Common myeloid progenitor, CD34-positive (primary cell): ENCODE measurements around the gene ZBTB14. TPM values are rescaled to one million over a fixed set of nuclear protein-coding genes. Genes with fewer than 3 reads are reported as not detected.
A peak's percentile ranks its signal among the peaks of the same experiment; 100 is the strongest.

Experiments used
- CTCF ChIA-PET: fragments of 350-600 bp; sonication (Branson Sonifier 250); formaldehyde crosslinking; loops from one replicate; lab custom pipeline; 2021; ENCODE audit warnings: antibody characterized with exemption; lab: Charles Lee
- POLR2A ChIA-PET: fragments of 350-600 bp; sonication (Branson Sonifier 250); formaldehyde crosslinking; loops from one replicate; lab custom pipeline; 2021; ENCODE audit warnings: antibody characterized with exemption; lab: Charles Lee
- DNase-seq, 3 donors: peaks; one replicate each; pipeline versions ENCODE4 v3.0.0 to v3.0.0-alpha.2; 2013
- H3K27ac ChIP-seq, 2 experiments: 1 replicate in 1 of 2; 2 replicates in 1 of 2; pipeline ENCODE4 v1.7.0; 2013; ENCODE audit warnings: inconsistent platforms in 2 of 2, low read length in 2 of 2, mild to moderate bottlenecking in 2 of 2, low read depth in 1 of 2, moderate library complexity in 1 of 2; ENCODE audit not compliant: severe bottlenecking in 2 of 2, insufficient read depth in 1 of 2, poor library complexity in 1 of 2
- H3K27me3 ChIP-seq, 5 experiments: replicated peaks in 2 of 5; 1 replicate in 3 of 5; 2 replicates in 2 of 5; pipeline versions ENCODE4 v1.6.1 to v1.7.0; 2013; ENCODE audit warnings: low read length in 4 of 5, mild to moderate bottlenecking in 2 of 5, moderate library complexity in 2 of 5, inconsistent platforms in 1 of 5; ENCODE audit not compliant: insufficient read depth in 5 of 5, control insufficient read depth in 4 of 5
- H3K36me3 ChIP-seq, 4 experiments: 1 replicate in 2 of 4; 2 replicates in 2 of 4; pipeline versions ENCODE4 v1.6.1 to v1.7.0; 2013; ENCODE audit warnings: low read length in 3 of 4, control low read depth in 1 of 4, mild to moderate bottlenecking in 1 of 4; ENCODE audit not compliant: control insufficient read depth in 4 of 4, insufficient read depth in 4 of 4
- H3K4me1 ChIP-seq, 4 experiments: 1 replicate in 3 of 4; 2 replicates in 1 of 4; pipeline versions ENCODE4 v1.6.1 to v1.7.1; 2013; ENCODE audit warnings: low read length in 3 of 4, mild to moderate bottlenecking in 3 of 4, control low read depth in 1 of 4, inconsistent platforms in 1 of 4, moderate library complexity in 1 of 4; ENCODE audit not compliant: control insufficient read depth in 4 of 4, insufficient read depth in 4 of 4; ENCODE audit errors: control extremely low read depth in 1 of 4
- H3K4me3 ChIP-seq, 7 experiments: 1 replicate in 4 of 7; 2 replicates in 3 of 7; pipeline versions ENCODE4 v1.5.1 to v1.7.0; 2013; ENCODE audit warnings: mild to moderate bottlenecking in 7 of 7, low read length in 6 of 7, moderate library complexity in 6 of 7, inconsistent platforms in 2 of 7, low read depth in 2 of 7, control low read depth in 1 of 7; ENCODE audit not compliant: insufficient read depth in 4 of 7, control insufficient read depth in 1 of 7; ENCODE audit errors: extremely low read depth in 1 of 7
- H3K9me3 ChIP-seq, 5 experiments: 1 replicate in 4 of 5; 2 replicates in 1 of 5; pipeline versions ENCODE4 v1.6.1 to v1.7.1; 2013; ENCODE audit warnings: low read length in 4 of 5, mild to moderate bottlenecking in 2 of 5, inconsistent platforms in 1 of 5, low read depth in 1 of 5, moderate library complexity in 1 of 5; ENCODE audit not compliant: control insufficient read depth in 4 of 5, insufficient read depth in 2 of 5; ENCODE audit errors: control extremely low read depth in 1 of 5
- WGBS: methylation state at CpG from one replicate; pipeline ENCODE4 v1.1.5; 2013; ENCODE audit not compliant: insufficient coverage; 5-methylcytosine and 5-hydroxymethylcytosine counted together
- polyA plus RNA-seq: library from polyadenylated mRNA; unstranded; fragments of 120-200 nt; gene quantifications from one replicate; pipeline ENCODE4 v1.2.1, GENCODE V29; 2013

Gene ZBTB14, protein sequence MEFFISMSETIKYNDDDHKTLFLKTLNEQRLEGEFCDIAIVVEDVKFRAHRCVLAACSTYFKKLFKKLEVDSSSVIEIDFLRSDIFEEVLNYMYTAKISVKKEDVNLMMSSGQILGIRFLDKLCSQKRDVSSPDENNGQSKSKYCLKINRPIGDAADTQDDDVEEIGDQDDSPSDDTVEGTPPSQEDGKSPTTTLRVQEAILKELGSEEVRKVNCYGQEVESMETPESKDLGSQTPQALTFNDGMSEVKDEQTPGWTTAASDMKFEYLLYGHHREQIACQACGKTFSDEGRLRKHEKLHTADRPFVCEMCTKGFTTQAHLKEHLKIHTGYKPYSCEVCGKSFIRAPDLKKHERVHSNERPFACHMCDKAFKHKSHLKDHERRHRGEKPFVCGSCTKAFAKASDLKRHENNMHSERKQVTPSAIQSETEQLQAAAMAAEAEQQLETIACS
- 19.7 TPM for polyA plus RNA-seq

DNA sequence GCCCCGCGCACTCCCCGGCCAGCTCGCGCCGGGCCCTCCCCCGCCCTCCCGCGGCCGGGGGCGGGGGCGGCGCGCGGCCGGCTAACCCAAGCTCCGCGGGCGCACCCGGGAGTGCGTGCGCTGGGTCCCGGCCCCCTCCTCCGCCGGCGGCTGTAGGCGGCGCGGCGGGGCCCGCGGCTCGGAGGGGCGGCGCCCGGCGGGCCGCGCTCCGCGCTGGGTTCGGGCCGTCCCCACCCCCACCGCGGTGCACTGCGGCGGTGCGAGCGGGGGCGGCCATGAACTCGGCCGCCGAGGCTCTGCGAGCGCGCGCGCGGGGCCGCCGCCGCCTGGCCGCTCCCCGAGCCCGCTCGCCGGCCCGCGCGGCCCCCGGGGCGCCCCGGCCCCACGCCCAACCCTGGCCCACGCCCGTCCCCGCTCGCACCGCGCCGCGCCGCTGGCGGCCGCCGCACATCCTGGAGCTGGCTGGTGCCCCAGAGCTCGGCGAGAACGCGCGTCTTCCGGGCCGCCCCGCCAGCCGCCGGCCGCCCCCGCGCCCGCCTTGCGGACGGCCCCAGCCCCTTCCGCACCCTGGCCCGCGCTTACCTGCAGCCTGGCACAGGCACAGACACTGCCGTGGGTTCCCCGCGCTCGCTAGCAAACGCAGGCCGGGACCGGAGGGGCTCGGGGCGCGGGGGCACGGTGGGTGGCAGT, at the start of gene ZBTB14:
TSS of gene ZBTB14 (minus strand) at position 496 of the 690 bp plus-strand sequence. CDS start 2,480 bp downstream, outside the sequence.
- CTCF ChIA-PET = interaction anchor here (0.7 to 2.4 kb wide), 4 partner anchors 10 to 58 kb away, joined by 3 to 14 read pairs (median 6); no protein-coding TSS in a partner anchor
- POLR2A ChIA-PET = interaction anchor here (4.5 kb wide), 1 partner anchor 58 kb away, joined by 28 read pairs; no protein-coding TSS in a partner anchor
- Histone ChIP-seq H3K4me1 (peaks cover 8 to 26% (median 19%) of the 10 kb centered on the region in 4 experiments), H3K27me3 (no peaks in the 10 kb centered on the region), H3K9me3 (no peaks in the 10 kb centered on the region), H3K27ac (peak within 1 kb of the TSS; percentile 64 to 89), H3K4me3 (peak within 1 kb of the TSS; percentile 81 to 97 (median 92)), H3K36me3 (peaks cover 9 to 16% (median 13%) of the 10 kb centered on the region in 4 experiments)
- under 1% methylated on average over 64 of the region's 116 CpGs for WGBS
- DNase-seq = peak; percentile 58 to 87 (median 82)

DNA sequence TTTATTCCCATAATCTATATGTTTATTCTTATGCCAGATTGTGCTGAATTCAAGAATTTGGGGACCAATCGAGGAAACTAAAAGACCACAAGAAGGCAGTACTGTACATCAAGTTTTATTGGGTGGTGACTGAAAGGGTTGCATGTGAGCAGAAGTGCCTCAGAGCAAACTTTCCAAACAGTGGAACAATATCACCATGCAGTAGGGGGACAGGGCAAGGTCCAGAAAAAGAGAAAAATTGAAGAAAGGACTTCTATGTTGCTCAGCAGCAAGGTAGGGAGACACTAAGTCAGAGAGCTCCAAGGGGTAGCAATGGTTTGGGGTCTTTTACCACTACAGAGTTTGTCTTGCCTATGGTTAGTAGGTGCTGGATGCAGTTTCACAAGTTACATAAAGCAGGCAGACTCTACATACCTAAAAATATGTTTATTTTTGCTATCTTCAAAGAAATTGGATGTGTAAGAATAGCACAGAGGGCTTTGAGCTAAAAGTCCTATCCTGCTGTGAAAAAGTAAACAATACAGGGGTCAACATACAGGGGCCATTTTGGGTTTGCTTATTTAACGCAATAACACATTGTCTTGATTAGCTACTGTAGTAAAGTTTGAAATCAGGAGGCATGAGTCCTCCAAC, 43.8 kb upstream of the ZBTB14 start:
- WGBS = 100% methylated on average over 2 of the region's 2 CpGs
- Histone ChIP-seq H3K4me3 (no peak overlapping the region), H3K9me3 (peaks cover 0 to 2% (median 0%) of the 10 kb centered on the region in 5 experiments), H3K27me3 (no peaks in the 10 kb centered on the region), H3K36me3 (no peaks in the 10 kb centered on the region), H3K27ac (no peak overlapping the region), H3K4me1 (no peaks in the 10 kb centered on the region)
- CTCF ChIA-PET = no interaction called here
- POLR2A ChIA-PET = no interaction called here
- no peak for DNase-seq

DNA sequence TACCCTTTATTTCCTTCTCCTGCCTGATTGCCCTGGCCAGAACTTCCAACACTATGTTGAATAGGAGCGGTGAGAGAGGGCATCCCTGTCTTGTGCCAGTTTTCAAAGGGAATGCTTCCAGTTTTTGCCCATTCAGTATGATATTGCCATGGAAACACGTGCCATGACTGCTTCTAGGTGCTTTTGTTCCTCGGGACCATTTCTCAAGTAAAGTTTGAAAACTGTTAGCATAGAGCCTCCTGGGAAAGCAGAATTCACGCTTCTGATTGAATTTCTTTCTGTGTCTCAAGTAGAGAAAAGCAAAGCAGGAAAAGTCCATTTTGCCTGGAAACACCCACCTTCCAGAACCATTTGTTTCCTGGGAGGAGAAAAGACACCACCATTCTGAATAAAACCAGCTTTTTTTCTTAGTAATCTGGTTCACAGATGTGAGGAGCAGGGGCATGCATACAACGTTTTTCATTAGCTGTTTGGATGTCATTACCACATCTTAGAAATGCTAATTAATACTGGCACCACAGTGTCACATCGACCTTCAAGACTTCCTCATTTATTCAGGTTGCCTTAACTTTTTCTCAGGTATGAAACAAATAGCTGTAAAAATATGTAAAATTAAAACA, 39.0 kb upstream of the ZBTB14 start:
- CTCF ChIA-PET = no interaction called here
- no peak overlapping the region for H3K27ac ChIP-seq

DNA sequence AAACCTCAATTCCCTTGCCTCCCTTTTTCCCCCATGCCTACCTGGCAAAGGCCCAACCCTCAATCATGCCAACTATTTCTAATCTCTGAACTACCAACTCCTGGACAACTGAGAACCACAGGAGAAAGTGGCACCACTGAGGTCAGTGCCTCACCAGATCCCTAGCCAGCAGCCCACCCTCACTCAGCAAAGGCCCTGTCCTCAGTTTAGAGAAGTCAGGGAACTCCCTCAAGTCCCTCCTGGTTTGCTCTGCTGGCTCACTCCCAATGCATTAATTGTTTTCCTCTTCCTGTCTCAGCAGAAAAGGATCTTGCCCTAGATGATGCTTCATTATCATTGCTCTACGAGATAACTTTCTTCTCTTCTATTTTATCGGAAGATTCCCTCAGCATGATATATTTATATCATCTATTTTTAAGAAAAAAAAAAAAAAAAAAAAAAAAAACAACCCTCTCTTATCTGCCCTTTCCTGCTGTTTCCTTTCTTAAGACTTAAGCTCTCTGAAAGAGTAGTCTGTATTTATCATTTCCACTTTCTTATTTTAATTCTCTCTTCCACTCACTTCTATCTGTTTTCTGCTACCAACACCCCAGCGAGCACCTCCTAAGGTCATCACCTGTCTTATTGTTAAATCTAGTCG, 22.7 kb upstream of the ZBTB14 start:
- ChIA-PET POLR2A (no interaction called here), CTCF (no interaction called here)
- 3% methylated on average over 3 of the region's 4 CpGs for WGBS
- no peaks in the 10 kb centered on the region for H3K36me3 ChIP-seq
- H3K4me1 ChIP-seq = peaks cover 0 to 14% (median 4%) of the 10 kb centered on the region in 4 experiments
- no peaks in the 10 kb centered on the region for H3K9me3 ChIP-seq
- peak; percentile 14 to 76 (median 67) for DNase-seq
- no peak overlapping the region for H3K27ac ChIP-seq
- H3K27me3 ChIP-seq = no peaks in the 10 kb centered on the region
- peak overlapping the region in 2 of 7 experiments; percentile 2 to 20 for H3K4me3 ChIP-seq

More for the DNA sequence above, 39.0 kb upstream of the ZBTB14 start:
- POLR2A ChIA-PET = no interaction called here
- no peaks in the 10 kb centered on the region for H3K4me1 ChIP-seq
- WGBS = 55% methylated on average over 4 of the region's 6 CpGs
- H3K9me3 ChIP-seq = peaks cover 0 to 2% (median 0%) of the 10 kb centered on the region in 5 experiments
- no peaks in the 10 kb centered on the region for H3K36me3 ChIP-seq
- H3K27me3 ChIP-seq = no peaks in the 10 kb centered on the region
- H3K4me3 ChIP-seq = no peak overlapping the region
- no peak for DNase-seq

DNA sequence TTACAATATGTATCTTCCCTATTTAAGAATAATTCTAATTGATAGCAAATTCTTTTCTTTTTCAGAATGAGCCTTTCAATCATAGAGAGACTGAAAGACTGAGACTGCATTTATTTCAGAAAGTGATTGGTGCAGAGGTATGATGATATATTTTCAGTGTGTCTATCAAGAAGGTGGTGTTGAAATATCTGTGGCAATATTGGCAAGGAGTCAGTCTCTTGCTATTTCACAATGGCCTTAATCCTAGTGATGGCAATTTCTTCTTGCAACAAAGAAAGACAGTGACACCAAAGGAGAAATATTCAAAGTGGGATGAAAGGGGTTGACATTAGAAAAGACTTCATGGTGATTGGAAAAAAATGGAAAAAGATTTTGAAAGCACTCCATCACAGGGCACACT, 21.7 kb upstream of the ZBTB14 start:
- no peaks in the 10 kb centered on the region for H3K36me3 ChIP-seq
- H3K9me3 ChIP-seq = no peaks in the 10 kb centered on the region
- H3K4me1 ChIP-seq = peaks cover 0 to 14% (median 4%) of the 10 kb centered on the region in 4 experiments
- H3K27me3 ChIP-seq = no peaks in the 10 kb centered on the region
- no peak overlapping the region for H3K27ac ChIP-seq
- DNase-seq = no peak
- H3K4me3 ChIP-seq = no peak overlapping the region
- POLR2A ChIA-PET = no interaction called here
- CTCF ChIA-PET = no interaction called here

DNA sequence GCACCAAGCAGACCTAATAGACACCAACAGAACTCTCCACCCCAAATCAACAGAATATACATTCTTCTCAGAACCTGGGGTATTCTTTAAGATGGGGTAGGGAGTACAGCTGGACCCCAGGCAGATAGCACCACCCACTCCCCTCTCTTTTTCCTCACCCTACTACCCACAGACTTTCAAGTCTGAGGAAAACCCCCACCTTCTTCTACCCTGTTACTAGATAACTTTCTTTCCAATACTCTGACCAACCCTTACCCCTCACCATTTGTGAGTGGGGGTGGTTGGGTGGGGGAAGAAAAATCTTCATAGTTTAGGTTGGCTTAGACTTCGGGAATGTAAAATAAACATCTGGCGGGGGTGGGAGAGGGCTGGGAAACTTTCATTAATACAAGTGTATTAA, 20.3 kb upstream of the ZBTB14 start:
- no peaks in the 10 kb centered on the region for H3K27me3 ChIP-seq
- CTCF ChIA-PET = no interaction called here
- H3K36me3 ChIP-seq = no peaks in the 10 kb centered on the region
- no CpG with 5 or more reads among the region's 2 CpGs for whole genome bisulfite sequencing
- H3K4me1 ChIP-seq = peaks cover 3 to 22% (median 4%) of the 10 kb centered on the region in 4 experiments
- H3K4me3 ChIP-seq = no peak overlapping the region
- POLR2A ChIA-PET = no interaction called here
- no peaks in the 10 kb centered on the region for H3K9me3 ChIP-seq
- no peak overlapping the region for H3K27ac ChIP-seq
- DNase-seq = no peak
